ENCODE measurements around the gene PIP4K2A.
A peak's percentile ranks its signal among the peaks of the same experiment; 100 is the strongest.
"Not testable (repeated sequence)": the region's sequence is repeated elsewhere in the genome, so short reads cannot be mapped to it uniquely, and the experiment has no call there.

PIP4K2A gene

DNA sequence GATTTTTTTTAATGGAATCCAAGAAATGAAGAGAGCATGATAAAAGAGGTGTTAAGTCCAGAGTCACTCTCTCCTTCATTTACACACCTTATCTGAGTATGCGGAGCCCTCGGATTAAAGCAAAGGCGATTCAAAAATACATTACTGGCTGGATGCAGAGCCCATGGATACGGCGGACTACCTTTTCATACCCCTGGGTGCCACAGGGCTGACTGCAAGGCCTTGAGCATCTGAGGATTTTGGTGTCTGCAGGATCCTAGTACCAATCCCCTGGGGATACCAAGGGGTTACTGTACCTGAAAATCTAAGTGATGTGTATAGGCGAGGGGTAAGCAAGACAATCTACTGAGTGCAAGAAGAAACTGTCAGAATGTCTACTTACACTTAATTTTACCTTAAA lies 20.5 kb downstream of the PIP4K2A start:
- DNase-seq (ENCODE audit: low spot score): no peak
- no peak for FAIRE-seq

GRCh38 chr10:22693371-22693784 lies 21.0 kb downstream of the PIP4K2A start:
- DNase-seq (ENCODE audit: low spot score): no peak

GRCh38 chr10:22692119-22692518 lies 22.3 kb downstream of the PIP4K2A start:
- DNase-seq (ENCODE audit: low spot score); FAIRE-seq: not testable (repeated sequence)

More at GRCh38 chr10:22693371-22693784, 21.0 kb downstream of the PIP4K2A start:
- FAIRE-seq: no peak

GRCh38 chr10:22690614-22691431 lies 23.6 kb downstream of the PIP4K2A start:
- FAIRE-seq (no peak), DNase-seq (ENCODE audit: low spot score) (no peak)

DNA sequence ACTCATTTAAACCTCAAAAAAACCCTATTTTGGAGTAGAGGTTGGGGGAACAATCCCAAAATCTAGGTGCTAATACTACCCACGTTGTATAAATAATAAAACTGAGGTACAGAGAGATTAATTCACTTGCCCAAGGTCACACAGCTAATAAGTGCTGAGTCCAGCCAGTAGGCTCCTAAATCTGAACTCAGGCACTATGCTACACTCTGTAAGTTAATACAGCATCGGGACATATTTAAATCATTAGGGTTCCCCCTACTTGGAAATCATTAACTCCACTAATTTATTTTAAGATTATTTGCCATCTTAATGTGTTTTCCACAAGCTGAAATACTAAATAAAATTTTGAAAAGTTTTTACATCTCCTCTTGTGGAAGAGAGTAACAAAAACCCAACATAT lies 24.2 kb downstream of the PIP4K2A start:
- FAIRE-seq (no peak), DNase-seq (ENCODE audit: low spot score) (no peak)

GRCh38 chr10:22686347-22686746 lies 28.0 kb downstream of the PIP4K2A start:
- FAIRE-seq: no peak
- DNase-seq (ENCODE audit: low spot score): no peak

DNA sequence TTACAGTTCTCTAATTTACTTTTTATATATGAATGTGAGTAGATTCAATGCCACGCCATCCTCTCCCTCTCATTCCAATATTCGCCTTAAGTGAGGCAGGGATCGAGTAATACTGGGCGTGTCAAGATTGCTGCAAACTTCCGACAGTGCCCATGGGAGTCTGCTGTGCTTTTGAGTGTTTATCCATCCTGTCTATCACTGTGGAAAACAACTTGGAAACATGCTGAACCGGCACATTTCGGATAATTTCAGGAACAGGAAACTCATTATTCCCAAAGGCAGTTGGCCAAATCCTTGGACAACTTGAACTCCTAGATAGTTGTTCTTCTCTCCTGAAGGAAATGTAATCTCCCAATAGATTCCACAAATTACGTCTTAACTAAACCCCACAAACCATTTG lies 28.5 kb downstream of the PIP4K2A start:
- DNase-seq (ENCODE audit: low spot score) (no peak), FAIRE-seq (no peak)

GRCh38 chr10:22684699-22685098 lies 29.7 kb downstream of the PIP4K2A start:
- DNase-seq (ENCODE audit: low spot score): no peak
- FAIRE-seq: no peak

DNA sequence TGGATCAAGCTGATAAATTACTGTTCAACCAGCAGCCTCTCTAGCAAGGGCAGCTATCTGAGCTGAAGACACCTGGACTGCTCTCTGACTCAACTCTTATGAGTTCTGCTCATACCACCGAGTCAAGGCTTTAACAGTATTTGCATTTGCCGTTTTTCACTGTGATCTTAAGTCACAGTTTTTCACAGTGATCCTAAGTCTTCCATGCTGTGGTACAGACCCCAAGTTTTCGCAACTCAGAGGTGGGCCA lies 31.3 kb downstream of the PIP4K2A start:
- peak; percentile 20 for DNase-seq (ENCODE audit: low spot score)
- no peak for FAIRE-seq

DNA sequence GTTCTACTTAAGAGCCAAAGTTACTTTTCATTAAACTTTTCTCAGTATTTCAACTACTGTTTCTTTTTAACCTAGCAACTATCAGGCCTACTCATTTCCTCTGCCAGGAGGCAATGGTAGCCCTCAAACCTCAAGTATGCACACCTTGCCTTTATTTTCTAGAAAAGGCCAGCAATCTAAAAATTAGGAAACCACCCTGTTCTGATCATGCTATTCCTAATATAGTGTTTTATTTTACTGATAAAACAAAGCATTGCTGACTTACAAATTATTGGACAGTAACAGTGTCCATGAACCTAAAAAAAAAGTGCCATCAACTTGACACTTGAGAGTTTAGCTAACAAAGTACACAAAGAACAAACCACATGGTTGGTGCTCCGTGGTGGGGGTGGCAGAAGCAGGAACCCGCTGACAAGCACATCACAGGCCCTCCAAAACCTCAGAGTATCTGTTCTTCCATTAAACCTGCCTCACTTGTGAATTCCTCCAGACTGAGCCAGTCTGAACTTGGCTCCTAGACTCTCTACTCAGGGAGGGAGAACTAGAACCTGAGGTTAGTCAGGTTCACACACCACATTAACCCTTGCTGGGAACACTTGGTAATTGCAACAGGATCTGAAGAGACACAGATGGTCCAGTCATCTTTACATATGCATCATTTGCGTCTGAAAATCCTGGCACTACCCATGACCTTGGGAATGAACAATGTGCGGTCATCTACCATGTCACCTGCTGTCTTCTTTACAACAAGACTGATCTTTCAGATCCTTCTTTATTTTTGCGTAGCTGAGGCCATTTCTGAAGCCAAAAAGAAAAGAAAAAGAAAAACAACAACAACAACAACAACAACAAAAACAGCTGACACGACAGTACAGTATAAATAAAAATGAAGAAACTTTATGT lies 31.9 kb downstream of the PIP4K2A start:
- no peak for FAIRE-seq
- DNase-seq (ENCODE audit: low spot score): peak; percentile 48

DNA sequence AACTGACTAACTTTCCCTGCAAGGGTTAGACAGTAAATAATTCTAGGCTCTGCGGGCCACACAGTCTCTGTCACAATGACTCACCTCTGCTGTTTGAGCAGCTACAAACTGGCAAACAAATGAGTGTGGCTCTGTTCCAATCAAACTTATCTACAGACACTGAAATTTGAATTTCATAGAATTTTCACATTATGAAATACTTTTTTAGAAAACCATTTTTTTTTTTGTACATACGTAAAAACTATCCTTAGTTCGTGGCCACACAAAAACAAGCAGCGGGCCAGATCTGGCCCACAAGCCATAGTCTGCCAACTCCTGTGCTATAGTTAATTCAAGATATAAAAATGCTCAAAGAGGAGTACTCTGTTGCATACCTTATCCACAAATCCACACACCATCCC lies 32.6 kb downstream of the PIP4K2A start:
- FAIRE-seq: no peak
- DNase-seq (ENCODE audit: low spot score): peak; percentile 68

DNA sequence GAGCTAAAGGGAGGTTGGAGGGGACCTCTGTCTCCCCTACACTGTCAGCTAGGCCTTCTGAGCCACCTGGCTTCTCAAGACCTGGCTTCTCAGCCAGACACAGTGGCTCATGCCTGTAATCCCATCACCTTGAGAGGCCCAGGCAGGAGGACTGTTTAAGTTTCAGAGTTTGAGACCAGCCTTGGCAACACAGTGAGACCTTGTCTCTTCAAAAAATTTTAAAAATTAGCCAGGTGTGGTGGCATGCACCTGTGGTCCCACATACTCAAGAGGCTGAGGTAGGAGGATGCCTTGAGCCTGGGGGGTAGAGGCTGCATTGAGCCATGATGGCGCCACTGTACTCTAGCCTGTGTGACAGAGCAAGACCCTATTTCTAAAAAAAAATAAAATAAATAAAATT lies 33.1 kb downstream of the PIP4K2A start:
- DNase-seq (ENCODE audit: low spot score) (no peak), FAIRE-seq (no peak)

DNA sequence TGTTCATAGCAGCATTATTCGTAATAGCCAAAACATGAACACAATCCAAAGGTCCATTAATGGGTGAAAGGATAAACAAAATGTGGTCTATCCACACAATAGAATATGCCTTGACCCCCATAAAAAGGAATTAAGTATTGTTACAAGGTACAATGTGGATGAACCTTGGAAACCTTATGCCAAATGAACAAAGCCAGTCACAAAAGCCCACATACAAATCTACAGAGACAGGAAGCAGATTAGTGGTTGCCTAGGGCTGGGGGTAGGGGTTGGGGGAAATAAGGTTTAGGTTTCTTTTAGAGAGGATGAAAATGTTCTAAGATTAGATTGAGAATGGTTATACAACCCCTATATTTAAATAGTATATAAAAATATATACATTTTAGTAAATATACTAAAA lies 34.8 kb downstream of the PIP4K2A start:
- FAIRE-seq: no peak

DNA sequence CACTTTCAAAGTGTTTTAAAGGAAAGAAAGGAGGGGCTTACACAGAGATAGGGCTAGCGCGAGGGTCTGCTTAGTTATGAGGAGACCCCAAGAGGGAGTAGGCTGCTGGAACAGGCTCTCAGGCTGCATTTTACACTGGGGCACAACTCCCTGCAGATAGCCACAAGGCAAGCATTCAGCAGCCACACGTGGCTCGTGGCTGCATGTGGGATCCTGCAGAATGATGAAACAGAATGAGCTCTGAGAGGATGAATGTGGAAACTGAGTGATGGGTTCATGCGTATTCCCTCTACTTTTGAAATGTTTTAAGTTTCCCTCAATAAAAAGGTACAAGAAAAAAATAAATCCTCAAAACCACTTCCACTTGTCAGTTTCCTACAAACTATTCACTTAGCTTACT lies 37.0 kb downstream of the PIP4K2A start:
- no peak for DNase-seq (ENCODE audit: low spot score)
- FAIRE-seq: no peak

More for the DNA sequence above, 34.8 kb downstream of the PIP4K2A start:
- DNase-seq (ENCODE audit: low spot score): no peak

DNA sequence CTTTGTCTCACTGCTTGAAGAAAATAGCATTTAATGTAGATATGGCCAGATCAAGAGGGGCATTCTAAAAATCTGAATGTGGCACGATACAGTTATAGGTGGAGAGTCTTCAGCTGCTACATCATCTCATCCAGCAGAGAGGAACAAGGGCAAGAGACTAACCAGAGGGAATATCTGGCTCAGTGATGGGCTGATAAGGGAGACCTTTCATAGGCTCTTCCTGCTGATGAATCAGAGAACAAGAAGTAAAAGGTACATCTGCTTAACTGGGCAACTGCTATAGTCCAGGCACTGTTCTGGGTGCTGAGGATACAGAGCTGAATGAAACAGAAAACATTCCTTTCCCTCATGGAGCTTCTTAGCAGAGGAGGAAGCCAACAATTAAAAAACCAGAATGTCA lies 37.9 kb downstream of the PIP4K2A start:
- FAIRE-seq: no peak
- DNase-seq (ENCODE audit: low spot score): no peak

DNA sequence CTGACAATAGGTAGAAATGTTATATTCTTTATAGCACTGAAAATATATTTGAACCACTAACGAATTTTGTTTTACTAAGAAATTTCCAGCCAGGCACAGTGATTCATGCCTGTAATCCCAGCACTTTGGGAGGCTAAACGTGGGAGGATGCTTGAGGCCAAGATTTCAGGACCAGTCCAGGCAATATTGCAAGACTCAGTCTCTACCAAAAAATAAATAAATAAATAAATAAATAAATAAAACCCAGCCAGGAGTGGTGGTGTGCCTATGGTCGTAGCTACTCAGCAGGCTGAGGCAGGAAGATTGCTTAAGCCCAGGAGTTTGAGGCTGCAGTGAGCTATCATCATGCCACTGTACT lies 39.8 kb downstream of the PIP4K2A start:
- FAIRE-seq: no peak
- DNase-seq (ENCODE audit: low spot score): no peak

DNA sequence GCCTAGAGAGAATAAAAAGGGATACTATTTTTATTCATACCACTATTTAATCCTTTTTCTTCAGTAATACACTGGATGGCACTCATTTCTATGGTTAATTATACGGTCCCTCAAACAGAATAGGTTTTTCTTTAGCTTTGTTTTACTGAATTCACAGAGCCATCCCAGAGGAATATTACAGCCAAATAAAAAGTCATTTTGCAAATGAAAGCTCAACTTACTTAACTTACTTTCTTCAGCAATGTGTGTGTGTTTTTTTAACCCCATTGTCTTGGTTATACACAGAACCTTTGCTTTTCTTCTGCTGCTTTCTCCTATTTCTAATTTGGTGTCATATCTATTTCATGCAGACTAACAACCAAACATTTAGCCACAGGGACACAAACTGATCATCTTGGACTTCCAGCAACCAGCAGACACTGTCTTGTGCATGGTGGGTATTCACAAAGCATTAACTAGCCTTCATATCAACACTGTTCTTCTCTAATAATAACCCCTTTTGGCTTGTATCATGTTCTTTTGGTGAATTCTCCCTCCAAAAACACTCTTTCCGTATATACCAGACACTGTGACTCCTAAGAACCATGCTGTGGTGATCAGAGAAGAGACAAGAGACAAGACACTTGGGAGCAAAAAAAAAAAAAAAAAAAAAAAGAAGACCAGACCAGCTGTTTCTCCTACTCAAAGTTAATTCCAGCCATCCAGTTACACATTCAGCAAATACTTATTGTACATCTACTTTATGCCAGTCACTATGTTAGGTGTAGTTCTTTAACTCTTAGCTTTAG lies 40.4 kb downstream of the PIP4K2A start:
- no peak for FAIRE-seq
- DNase-seq (ENCODE audit: low spot score): no peak

DNA sequence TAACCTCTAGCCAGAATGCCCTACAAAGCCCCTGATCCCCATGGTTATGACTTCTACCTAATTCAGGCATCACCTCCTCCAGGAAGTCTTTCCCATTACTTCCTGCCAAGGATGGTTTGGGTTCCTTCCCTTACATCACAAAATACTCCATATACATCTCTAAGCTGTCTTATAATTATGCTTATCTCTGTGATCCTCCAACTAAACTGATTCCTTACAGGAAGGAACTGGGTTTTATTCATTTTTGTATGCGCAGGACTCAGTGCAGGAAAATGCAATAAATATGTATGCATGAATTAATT lies 41.3 kb downstream of the PIP4K2A start:
- no peak for FAIRE-seq
- DNase-seq (ENCODE audit: low spot score): no peak

- DNase-seq (ENCODE audit: low spot score) (no peak), FAIRE-seq (no peak)
Measured at GRCh38 chr10:22672319-22673090, 41.9 kb downstream of the PIP4K2A start.

DNA sequence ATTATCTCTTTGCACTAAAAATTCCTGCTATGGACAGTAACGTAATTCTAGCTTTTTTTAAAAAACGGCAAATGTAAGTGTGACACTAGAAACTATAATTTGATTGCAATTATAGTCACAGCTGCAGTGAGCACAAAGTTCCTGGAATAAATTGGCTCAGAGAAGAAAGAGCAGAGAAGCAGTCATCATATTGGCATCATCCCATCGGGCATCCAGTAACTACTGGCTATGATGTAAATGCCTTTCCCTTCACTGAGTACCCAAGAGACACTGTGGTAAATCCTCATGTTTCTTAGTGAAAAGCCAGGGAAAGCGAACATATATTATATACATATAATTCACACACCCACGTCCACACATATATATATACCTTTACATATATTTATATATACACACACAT lies 43.6 kb downstream of the PIP4K2A start:
- DNase-seq (ENCODE audit: low spot score) (no peak), FAIRE-seq (no peak)

- FAIRE-seq: no peak
- no peak for DNase-seq (ENCODE audit: low spot score)
Measured at GRCh38 chr10:22669163-22669711, 45.1 kb downstream of the PIP4K2A start.
